ENCODE data around the gene SHISA4.
A peak's percentile ranks its signal among the peaks of the same experiment; 100 is the strongest.

SHISA4 gene

DNA sequence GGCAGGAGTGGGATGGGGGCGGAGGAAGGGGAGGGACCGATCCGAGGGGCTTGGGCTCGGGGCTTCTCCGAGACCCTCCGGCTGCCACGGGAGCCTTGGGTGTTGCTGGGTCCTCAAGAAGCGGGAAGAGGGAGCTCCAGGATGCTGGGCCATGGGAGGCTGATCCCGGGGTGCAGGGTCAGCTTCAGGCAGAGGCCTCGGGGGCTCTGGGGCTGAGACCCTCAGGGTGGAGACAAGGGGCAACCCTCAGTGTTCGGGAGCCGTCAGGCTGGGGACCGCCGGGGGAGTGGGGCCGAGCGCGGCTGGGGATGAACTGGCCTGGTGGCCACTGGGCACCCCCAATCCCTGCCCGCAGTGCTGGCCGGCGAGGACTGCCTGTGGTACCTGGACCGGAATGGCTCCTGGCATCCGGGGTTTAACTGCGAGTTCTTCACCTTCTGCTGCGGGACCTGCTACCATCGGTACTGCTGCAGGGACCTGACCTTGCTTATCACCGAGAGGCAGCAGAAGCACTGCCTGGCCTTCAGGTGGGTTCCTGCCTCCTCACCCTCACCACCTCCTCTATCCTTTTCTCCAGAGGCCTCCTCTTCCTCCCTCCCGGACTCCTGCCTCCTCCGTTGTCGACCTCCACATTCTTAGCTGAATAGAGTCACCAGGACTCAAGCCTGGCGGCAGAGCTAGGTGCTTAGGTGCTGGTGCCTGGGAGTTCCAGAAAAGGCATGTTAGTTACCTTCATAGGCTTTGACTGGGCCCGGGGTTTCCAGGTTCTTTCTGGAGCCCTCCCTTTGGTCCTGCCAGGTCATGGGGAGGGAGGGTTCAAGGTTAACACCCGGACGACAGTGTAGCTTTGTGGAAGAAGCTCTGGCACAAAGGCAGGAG, 631 bp downstream of the SHISA4 start:
- H3K27ac ChIP-seq (ENCODE audit: low read depth, low read length) = no peak overlapping the region
- H3K27me3 ChIP-seq (ENCODE audit: control insufficient read depth in 5 of 5, insufficient read depth in 4 of 5, low read length in 5 of 5) = peaks cover 0 to 3% (median 0%) of the 10 kb centered on the region in 5 donors
- peak overlapping the region in 4 of 5 donors; percentile 64 to 76 (median 72) for H3K9ac ChIP-seq (ENCODE audit: low read length in 5 of 5)
- peak overlapping the region; percentile 26 to 88 (median 85) for H3K4me3 ChIP-seq (ENCODE audit: low read depth in 1 of 5, low read length in 5 of 5)
- no peaks in the 10 kb centered on the region for H3K36me3 ChIP-seq (ENCODE audit: control insufficient read depth in 5 of 5, insufficient read depth in 5 of 5, low read length in 5 of 5)
- peaks cover 0 to 19% (median 15%) of the 10 kb centered on the region in 5 donors for H3K4me1 ChIP-seq (ENCODE audit: control insufficient read depth in 5 of 5, insufficient read depth in 5 of 5, low read length in 5 of 5)
- H3K9me3 ChIP-seq (ENCODE audit: control insufficient read depth in 5 of 5, low read length in 5 of 5) = no peaks in the 10 kb centered on the region

DNA sequence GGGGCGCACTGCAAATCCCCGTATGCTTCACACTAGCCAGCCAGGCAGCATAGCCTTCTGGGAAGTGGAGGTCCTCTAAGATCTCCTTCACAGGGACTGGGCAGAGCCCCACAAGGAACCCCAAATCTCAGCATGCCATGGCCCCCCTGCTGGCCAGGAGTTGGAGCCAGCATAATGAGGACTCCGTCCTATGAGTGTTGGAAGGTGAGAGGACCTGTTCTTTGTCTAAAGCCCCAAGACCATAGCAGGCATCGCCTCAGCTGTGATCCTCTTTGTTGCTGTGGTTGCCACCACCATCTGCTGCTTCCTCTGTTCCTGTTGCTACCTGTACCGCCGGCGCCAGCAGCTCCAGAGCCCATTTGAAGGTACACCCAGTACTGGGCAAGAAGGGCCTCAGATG, 1.5 kb downstream of the SHISA4 start:
- Histone ChIP-seq H3K27ac (ENCODE audit: low read depth, low read length) (no peak overlapping the region), H3K4me1 (ENCODE audit: control insufficient read depth in 5 of 5, insufficient read depth in 5 of 5, low read length in 5 of 5) (peaks cover 0 to 16% (median 15%) of the 10 kb centered on the region in 5 donors), H3K9ac (ENCODE audit: low read length in 5 of 5) (no peak overlapping the region), H3K27me3 (ENCODE audit: control insufficient read depth in 5 of 5, insufficient read depth in 4 of 5, low read length in 5 of 5) (peaks cover 0 to 3% (median 0%) of the 10 kb centered on the region in 5 donors), H3K4me3 (ENCODE audit: low read depth in 1 of 5, low read length in 5 of 5) (no peak overlapping the region), H3K36me3 (ENCODE audit: control insufficient read depth in 5 of 5, insufficient read depth in 5 of 5, low read length in 5 of 5) (no peaks in the 10 kb centered on the region), H3K9me3 (ENCODE audit: control insufficient read depth in 5 of 5, low read length in 5 of 5) (no peaks in the 10 kb centered on the region)

DNA sequence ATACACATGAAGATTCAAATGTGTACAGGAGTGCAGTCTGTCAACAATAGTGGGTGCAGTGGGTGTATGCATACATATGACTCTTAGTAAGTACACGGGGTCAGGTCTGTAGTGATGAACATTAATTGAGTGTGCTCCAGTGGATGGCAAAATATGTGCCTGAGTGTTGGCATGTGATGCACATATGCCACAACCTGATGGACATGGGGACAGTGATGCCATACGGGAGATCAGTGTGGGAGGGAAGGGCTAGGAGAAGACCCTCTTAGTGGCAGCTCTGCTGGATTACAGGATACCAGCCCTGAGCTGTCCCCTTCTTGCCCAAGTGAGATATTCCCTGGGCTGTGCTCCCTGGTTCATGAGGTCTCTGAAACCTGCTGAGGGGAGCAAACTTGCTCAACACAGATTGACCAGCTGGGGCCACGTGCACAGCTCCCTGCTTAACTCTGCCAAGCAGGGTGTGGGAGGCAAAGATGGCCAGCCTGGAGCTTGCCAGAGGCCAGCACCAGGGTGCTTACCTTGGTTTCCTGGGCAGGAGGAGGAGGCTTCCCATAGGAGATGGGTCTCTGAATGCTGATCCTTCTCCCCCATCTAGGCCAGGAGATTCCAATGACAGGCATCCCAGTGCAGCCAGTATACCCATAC, 2.2 kb downstream of the SHISA4 start:
- H3K27ac ChIP-seq (ENCODE audit: low read depth, low read length) = no peak overlapping the region
- H3K4me3 ChIP-seq (ENCODE audit: low read depth in 1 of 5, low read length in 5 of 5) = no peak overlapping the region
- H3K9me3 ChIP-seq (ENCODE audit: control insufficient read depth in 5 of 5, low read length in 5 of 5) = no peaks in the 10 kb centered on the region
- H3K4me1 ChIP-seq (ENCODE audit: control insufficient read depth in 5 of 5, insufficient read depth in 5 of 5, low read length in 5 of 5) = peaks cover 2 to 16% (median 15%) of the 10 kb centered on the region in 5 donors
- no peak overlapping the region for H3K9ac ChIP-seq (ENCODE audit: low read length in 5 of 5)
- H3K27me3 ChIP-seq (ENCODE audit: control insufficient read depth in 5 of 5, insufficient read depth in 4 of 5, low read length in 5 of 5) = peaks cover 0 to 3% (median 0%) of the 10 kb centered on the region in 5 donors
- H3K36me3 ChIP-seq (ENCODE audit: control insufficient read depth in 5 of 5, insufficient read depth in 5 of 5, low read length in 5 of 5) = no peaks in the 10 kb centered on the region

DNA sequence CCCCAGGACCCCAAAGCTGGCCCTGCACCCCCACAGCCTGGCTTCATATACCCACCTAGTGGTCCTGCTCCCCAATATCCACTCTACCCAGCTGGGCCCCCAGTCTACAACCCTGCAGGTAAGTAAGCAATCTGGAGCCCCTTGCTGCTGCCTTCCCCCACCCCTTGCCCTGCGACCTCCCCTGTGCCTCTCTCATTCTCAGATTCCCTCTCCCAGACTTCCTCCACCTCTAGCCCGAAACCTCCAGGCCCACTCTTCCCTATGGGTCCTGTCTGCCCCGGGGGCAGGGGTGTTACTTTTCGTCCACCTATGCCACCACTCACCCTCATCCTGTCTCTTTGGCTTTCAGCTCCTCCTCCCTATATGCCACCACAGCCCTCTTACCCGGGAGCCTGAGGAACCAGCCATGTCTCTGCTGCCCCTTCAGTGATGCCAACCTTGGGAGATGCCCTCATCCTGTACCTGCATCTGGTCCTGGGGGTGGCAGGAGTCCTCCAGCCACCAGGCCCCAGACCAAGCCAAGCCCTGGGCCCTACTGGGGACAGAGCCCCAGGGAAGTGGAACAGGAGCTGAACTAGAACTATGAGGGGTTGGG, 2.9 kb downstream of the SHISA4 start:
- Histone ChIP-seq H3K27me3 (ENCODE audit: control insufficient read depth in 5 of 5, insufficient read depth in 4 of 5, low read length in 5 of 5) (peaks cover 0 to 3% (median 0%) of the 10 kb centered on the region in 5 donors), H3K9me3 (ENCODE audit: control insufficient read depth in 5 of 5, low read length in 5 of 5) (no peaks in the 10 kb centered on the region), H3K36me3 (ENCODE audit: control insufficient read depth in 5 of 5, insufficient read depth in 5 of 5, low read length in 5 of 5) (peaks cover 0 to 2% (median 0%) of the 10 kb centered on the region in 5 donors), H3K27ac (ENCODE audit: low read depth, low read length) (no peak overlapping the region), H3K4me1 (ENCODE audit: control insufficient read depth in 5 of 5, insufficient read depth in 5 of 5, low read length in 5 of 5) (peaks cover 2 to 20% (median 18%) of the 10 kb centered on the region in 5 donors), H3K9ac (ENCODE audit: low read length in 5 of 5) (no peak overlapping the region), H3K4me3 (ENCODE audit: low read depth in 1 of 5, low read length in 5 of 5) (no peak overlapping the region)

DNA sequence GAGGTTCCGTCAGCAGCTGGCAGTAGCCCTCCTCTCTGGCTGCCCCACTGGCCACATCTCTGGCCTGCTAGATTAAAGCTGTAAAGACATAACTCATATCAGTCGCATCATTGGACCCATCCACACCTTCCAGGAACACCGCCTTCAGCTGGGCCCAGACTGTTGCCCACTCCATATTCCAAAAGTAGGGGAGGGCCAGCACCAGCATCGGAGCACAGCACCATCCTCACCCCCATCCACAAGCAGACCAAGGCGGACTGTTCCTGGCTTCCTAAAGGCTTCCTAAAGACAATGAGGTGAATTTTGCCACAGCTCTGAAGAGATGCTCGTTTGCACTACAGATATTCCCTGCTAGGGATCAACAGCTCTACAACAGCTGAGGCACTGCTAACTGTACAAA, 3.5 kb downstream of the SHISA4 start:
- H3K36me3 ChIP-seq (ENCODE audit: control insufficient read depth in 5 of 5, insufficient read depth in 5 of 5, low read length in 5 of 5) = peaks cover 0 to 7% (median 0%) of the 10 kb centered on the region in 5 donors

DNA sequence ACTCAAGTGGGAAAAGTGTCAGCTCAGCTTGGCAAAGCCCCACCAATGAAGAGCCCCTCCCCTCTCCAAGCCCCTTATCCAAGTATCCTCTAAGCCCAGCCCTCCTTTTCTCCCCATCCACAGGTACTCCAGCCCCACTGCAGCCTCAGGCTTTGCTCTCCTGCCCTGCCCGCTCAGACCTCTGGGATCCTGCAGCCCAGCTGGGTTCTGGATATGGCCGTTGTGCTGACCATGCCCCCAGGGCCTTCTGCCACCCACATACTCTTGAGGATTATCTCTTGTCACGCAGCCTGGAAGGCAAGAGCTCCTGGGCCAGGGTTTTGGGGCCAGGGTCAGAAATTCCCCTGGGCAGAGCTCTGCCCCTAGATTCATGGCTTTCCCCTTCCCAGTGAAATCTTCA, 4.7 kb downstream of the SHISA4 start:
- Histone ChIP-seq H3K4me1 (ENCODE audit: control insufficient read depth in 5 of 5, insufficient read depth in 5 of 5, low read length in 5 of 5) (peaks cover 2 to 15% (median 13%) of the 10 kb centered on the region in 5 donors), H3K27ac (ENCODE audit: low read depth, low read length) (no peak overlapping the region), H3K9ac (ENCODE audit: low read length in 5 of 5) (no peak overlapping the region)

More for the DNA sequence above, 3.5 kb downstream of the SHISA4 start:
- Histone ChIP-seq H3K27ac (ENCODE audit: low read depth, low read length) (no peak overlapping the region), H3K4me1 (ENCODE audit: control insufficient read depth in 5 of 5, insufficient read depth in 5 of 5, low read length in 5 of 5) (peaks cover 2 to 20% (median 18%) of the 10 kb centered on the region in 5 donors), H3K9me3 (ENCODE audit: control insufficient read depth in 5 of 5, low read length in 5 of 5) (no peaks in the 10 kb centered on the region), H3K27me3 (ENCODE audit: control insufficient read depth in 5 of 5, insufficient read depth in 4 of 5, low read length in 5 of 5) (peaks cover 0 to 3% (median 0%) of the 10 kb centered on the region in 5 donors), H3K9ac (ENCODE audit: low read length in 5 of 5) (no peak overlapping the region), H3K4me3 (ENCODE audit: low read depth in 1 of 5, low read length in 5 of 5) (no peak overlapping the region)

DNA sequence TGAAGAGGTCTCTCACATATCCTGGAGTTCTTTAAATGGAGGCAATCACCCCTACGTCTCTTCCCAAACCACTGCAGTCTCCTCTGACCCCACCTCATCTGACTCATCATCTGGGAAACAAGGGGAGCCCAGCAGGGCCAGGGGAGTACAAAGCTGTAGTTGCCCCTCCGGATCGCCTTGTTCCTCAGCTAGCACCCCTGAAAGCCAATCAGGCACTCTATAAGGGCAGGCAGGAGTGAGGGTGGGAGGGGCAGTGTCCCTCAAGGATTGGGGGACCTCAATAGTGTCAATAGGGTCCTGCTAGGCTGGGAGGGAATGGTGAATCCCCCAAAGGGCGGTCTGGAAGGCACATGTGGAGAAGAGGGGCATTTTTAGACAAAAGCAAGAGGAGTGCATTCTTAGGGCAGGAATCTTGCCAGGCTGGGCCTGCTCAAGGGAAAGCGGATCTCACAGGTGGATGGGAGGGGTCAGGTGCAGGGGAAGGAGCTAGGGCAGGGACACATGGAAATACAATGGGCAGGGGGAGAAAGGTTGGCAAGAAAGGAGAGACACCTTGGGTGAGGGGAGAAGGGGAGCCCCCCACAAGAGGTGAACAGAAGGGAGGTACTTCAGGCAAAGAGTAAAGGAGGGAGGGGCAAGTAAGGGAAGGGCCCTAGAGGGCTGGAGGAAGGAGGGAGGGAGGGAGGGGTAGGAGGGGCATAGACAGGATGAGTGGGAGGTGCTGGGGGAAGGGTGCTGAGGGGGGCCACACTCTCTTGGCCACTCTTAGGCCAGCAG, 5.8 kb downstream of the SHISA4 start:
- Histone ChIP-seq H3K27ac (ENCODE audit: low read depth, low read length) (no peak overlapping the region), H3K9ac (ENCODE audit: low read length in 5 of 5) (no peak overlapping the region), H3K4me1 (ENCODE audit: control insufficient read depth in 5 of 5, insufficient read depth in 5 of 5, low read length in 5 of 5) (peaks cover under 1 to 6% (median 5%) of the 10 kb centered on the region in 5 donors), H3K27me3 (ENCODE audit: control insufficient read depth in 5 of 5, insufficient read depth in 4 of 5, low read length in 5 of 5) (peaks cover 0 to under 1% (median 0%) of the 10 kb centered on the region in 5 donors), H3K36me3 (ENCODE audit: control insufficient read depth in 5 of 5, insufficient read depth in 5 of 5, low read length in 5 of 5) (peaks cover 0 to 24% (median 7%) of the 10 kb centered on the region in 5 donors), H3K4me3 (ENCODE audit: low read depth in 1 of 5, low read length in 5 of 5) (no peak overlapping the region), H3K9me3 (ENCODE audit: control insufficient read depth in 5 of 5, low read length in 5 of 5) (no peaks in the 10 kb centered on the region)

More for the DNA sequence above, 4.7 kb downstream of the SHISA4 start:
- H3K36me3 ChIP-seq (ENCODE audit: control insufficient read depth in 5 of 5, insufficient read depth in 5 of 5, low read length in 5 of 5) = peaks cover 0 to 18% (median 7%) of the 10 kb centered on the region in 5 donors
- H3K4me3 ChIP-seq (ENCODE audit: low read depth in 1 of 5, low read length in 5 of 5) = no peak overlapping the region
- no peaks in the 10 kb centered on the region for H3K9me3 ChIP-seq (ENCODE audit: control insufficient read depth in 5 of 5, low read length in 5 of 5)
- H3K27me3 ChIP-seq (ENCODE audit: control insufficient read depth in 5 of 5, insufficient read depth in 4 of 5, low read length in 5 of 5) = peaks cover 0 to 3% (median 0%) of the 10 kb centered on the region in 5 donors

DNA sequence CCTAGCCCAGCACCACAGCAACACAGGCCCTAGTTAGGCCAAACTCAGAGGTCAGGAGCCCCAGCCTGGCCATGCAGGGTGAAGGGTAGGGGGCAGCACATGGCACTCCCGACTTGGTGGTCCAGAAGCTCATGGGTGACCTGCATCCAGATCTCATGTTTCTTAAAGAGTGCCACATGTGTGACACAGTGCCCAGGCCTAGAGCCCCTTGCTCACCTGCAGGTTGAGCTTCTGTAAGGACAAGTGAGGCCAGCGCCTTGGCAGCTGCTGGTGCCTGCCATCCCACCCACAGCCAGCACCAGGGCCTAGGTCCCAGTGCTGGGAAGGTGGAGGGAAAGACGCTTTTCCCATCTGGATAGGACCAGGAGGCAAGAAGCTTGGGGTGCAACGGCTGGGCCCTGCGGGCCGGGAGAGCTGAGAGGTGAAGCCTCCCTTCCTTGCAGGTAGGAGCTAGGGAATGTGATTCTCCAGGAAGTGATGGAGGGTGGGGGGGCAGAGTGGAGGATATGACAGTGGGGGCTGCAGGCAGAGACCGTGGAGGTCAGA, 6.5 kb downstream of the SHISA4 start:
- H3K27me3 ChIP-seq (ENCODE audit: control insufficient read depth in 5 of 5, insufficient read depth in 4 of 5, low read length in 5 of 5) = no peaks in the 10 kb centered on the region
- H3K4me3 ChIP-seq (ENCODE audit: low read depth in 1 of 5, low read length in 5 of 5) = no peak overlapping the region
- H3K4me1 ChIP-seq (ENCODE audit: control insufficient read depth in 5 of 5, insufficient read depth in 5 of 5, low read length in 5 of 5) = peaks cover 0 to 5% (median 4%) of the 10 kb centered on the region in 5 donors
- H3K9me3 ChIP-seq (ENCODE audit: control insufficient read depth in 5 of 5, low read length in 5 of 5) = no peaks in the 10 kb centered on the region
- peaks cover 0 to 28% (median 7%) of the 10 kb centered on the region in 5 donors for H3K36me3 ChIP-seq (ENCODE audit: control insufficient read depth in 5 of 5, insufficient read depth in 5 of 5, low read length in 5 of 5)
- no peak overlapping the region for H3K9ac ChIP-seq (ENCODE audit: low read length in 5 of 5)
- H3K27ac ChIP-seq (ENCODE audit: low read depth, low read length) = no peak overlapping the region

All from subcutaneous abdominal adipose tissue (tissue), 5 donors.